ENCODE measurements around the gene GRM3.

Gene GRM3

DNA sequence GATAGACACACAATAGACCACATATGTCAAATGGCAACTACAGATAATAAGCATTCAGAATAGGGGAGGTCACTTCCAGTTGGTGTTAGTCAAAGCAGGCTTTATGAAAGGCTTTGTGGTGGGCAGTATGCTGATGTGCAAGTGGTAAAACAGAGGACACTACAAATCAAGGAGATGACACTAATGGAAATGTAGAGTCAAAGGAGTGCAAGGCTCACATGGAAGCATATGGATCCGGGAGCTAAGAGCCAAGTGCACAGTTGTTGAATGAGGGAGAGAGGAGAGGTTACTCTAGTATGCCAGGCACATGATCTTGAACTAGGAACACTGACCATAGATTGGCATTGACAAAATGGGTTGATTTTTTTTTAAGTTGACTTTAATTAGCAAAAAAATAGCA lies 62.7 kb downstream of the GRM3 start:
- DNase-seq (ENCODE audit: low read depth), result no peak

DNA sequence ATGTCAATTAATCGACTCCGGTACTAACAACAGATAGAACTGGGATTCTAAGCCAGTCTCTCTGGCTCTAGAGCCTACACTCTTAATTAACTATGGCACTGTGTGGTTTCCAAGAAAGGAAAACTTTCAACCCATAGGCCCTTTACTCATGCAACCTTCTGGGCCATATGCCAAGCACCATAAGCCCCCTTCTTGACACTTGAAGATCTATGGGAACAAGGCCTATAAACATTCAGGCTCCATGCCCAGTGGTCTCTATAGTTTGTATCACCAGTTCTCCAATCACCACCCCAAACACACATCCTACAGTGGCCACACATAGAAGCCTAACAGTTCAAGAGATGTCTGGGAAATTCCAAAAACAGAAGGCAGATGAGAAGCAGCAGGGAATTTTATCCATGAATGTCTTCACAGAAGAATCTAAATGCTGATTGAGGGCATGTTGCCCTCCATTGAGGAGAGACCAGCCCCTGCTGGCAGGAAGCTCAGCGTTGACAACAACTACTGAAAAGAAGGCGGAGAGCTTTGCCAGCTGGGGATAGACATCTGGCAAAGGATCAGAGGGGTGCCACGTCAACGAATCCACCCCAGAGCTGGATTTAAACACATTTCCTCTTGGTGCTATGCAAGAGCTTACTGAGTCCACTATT lies 64.4 kb downstream of the GRM3 start:
- no peak for DNase-seq (ENCODE audit: low read depth)

DNA sequence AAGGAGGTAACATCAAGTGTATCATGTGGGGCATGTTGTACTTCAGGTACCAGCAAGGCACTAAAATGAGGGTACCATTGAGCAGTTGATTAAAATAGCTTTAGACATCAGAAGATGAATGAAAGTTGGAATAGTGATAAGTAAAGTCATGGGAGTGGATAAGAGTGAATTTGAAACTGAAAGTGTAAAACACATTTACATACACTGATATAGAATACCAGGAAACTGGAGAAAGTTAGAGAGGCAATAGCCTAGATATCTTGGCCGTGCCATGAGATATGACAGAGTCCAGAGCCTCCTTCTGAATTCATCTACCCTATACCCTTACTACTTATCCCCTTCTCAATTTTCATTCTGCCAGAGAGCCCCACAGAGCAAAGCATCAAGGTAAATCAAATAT lies 76.6 kb downstream of the GRM3 start:
- DNase-seq (ENCODE audit: low read depth), result no peak

DNA sequence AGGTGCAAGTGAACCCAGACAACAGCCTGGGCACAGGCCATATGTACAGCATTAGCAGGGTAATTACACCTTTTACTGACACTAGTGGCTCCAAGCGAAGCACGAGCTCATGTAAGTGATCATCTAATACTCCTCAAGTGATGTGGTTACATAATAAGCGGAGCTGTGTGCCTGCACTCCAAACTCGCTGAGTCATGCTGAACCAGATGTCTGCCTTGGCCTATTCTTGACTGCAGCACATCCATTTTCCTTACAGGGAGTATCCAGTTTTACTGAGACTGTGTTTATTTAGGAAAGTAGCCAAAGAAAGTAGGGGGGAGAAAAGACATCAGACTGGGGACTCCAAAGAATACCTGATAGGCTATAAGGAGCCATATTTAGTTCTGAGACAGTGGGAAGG lies 90.1 kb downstream of the GRM3 start:
- no peak for DNase-seq (ENCODE audit: low read depth)

DNA sequence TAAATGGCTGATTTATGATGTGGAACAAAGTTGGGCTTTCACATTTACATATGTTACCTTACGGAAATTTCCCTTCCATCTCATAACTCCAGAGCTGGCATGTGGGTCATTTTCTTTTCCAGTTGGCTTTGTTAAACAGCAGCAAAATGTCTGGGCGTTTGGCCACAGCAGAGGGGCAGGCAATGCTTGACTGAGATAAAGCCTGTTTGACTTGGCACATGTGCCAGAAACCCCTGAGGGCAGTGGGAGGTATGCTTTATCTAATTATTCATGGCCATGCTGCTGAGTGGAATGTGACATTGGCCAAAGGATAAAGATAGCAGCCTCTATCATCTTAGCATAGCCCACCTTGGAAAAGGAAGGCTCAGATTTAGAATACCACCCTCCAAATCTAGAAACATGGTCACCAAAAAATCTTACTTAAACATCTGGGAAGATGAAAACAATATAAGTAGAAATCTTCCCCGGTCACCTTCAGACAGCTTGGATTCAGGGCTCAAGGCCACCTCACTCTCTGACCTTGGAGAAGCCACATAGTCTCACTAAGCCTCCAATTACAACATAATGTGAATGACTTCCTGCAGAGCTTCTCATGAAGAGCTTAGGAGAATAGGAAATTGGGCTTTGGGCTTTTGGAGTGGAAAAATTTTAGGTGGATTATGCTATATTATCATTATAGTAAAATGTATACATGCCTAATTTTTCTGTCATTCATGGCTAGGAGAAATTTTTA lies 101.5 kb downstream of the GRM3 start:
- DNase-seq (ENCODE audit: low read depth), result no peak

DNA sequence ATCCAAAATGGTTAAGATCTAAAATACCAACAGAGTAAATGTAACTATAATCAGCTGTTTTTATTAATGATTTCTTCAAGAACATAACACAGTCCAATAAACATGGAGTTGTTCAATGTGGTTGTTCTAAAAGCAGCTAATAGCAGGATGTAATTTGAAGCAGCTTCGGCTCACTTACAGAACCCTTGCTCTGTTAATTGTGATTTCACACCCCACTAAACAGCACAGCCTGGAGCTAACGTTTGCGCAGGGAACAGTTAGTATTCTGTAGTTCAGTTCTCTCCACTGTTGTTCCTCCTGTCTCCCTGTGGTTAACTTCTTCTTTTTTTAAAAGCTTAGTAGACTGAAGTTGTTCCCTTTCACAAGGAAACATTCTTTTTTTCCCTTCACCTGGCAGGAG lies 104.0 kb downstream of the GRM3 start:
- no peak for DNase-seq (ENCODE audit: low read depth)

DNA sequence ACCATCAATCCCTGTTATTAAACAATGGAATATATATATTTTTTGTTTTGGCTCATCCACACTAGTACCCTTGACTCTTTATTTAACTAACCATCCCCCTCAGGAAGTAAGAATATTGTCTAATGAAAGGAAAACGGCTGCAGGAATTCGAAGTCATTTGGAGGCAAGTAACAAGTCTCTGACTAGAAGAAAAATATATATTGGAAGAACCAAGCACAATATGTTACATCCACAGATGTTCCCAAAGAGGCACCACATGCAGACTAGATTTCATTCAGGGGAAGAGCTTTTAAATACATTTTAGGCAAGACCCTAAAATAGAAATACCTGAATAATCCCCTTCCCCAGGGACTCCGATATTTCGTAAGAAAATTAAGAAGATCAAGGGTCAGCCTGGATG lies 104.5 kb downstream of the GRM3 start:
- no peak for DNase-seq (ENCODE audit: low read depth)

DNA sequence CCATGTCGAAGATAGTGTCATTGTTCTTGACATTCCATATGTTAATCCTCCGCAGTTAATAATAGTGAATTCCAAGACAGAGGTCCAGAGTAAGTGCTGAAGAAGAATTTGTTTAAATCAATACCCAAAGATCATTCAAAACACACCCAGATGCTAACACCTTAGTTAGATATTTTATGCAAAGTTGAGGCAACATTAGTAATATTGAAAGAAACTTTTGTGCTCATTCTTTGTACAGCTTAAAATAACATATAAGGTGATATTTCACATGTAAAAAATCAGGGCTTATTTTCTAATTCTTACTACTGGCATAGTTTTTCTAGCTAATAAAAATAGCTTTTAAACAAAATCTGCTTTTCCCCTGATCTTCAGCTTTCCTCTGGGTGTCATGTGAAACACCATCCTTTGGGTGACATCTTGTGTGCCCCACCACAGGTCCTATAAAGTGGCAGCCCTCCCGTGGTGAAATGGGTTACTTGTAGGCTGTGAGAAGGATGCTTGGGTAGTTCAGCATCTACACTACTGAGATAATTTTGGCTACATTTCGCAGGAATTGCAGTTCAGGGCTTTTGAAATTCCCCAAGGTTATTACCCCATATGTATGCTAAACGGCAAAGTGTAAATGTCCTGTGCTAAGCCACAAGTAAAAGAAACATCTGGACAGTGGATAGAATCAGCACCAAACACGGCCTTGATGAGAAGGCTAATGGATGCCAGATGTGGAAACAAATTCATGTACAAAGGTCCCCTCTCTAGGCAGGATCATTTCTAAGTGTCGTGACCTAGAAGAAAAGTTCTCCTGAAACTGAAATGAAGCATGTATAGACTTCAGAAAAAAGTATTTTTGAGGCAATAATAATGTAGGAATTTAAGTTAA lies 105.4 kb downstream of the GRM3 start:
- DNase-seq (ENCODE audit: low read depth), result no peak

DNA sequence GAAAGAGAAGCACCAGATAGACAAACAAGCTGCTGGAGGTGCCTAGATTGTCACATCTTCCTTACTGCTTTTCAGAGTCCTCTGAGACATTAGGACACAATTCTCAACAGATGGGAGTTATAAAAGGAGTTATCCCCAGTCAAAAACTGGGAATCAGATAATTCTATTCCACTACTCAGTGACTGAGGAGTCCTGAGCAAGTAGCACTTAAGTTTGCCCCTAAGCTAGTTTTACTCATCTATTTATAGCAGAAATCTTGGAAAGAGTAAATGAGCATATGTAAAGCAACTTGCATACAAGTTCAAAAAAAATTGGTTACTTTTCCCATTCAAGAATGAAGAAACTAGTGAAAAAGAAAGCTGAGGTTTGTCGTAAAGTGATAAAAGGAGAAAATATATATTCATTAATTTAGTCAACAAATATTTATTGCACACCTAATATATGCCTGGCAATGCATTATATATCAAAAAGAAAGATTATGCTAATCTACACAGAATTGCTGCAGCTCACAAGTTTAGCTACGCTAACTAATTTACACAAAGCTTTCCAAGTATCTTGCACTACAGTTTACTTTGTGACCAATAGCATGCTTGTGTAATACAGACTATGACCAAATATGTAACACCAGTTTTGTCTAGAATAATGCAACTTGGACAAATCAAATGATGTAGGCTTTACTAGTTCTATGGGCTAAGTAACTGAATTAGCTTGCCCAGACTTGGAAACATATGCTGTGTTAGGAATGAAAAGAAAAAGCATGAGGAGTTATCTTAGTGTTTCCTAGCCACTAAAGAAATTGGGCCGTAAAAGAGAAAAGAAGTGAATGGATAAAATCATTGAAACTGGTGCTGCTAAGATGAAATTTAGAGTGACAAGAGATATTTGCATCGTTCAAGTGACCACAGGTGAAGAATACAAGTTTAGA lies 106.3 kb downstream of the GRM3 start:
- DNase-seq (ENCODE audit: low read depth), result no peak

DNA sequence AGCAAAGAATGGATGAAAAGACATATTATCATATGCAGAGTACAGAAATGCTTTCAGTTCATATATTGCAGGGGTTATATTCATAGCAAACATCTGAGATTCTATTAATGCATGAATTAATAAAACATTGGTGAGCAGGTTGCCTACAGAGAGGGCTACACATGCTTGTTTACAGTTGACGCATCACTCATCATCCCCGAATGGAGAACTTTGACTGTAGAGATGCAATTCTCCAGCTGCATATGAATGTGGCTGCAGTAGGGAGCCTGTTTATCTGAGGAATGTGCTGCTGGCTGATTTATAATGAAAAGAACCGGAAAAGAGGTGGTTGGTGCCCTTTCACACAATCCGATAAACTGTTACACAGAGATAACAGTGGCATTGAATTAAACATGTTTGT lies 116.5 kb downstream of the GRM3 start:
- DNase-seq (ENCODE audit: low read depth), result no peak

DNA sequence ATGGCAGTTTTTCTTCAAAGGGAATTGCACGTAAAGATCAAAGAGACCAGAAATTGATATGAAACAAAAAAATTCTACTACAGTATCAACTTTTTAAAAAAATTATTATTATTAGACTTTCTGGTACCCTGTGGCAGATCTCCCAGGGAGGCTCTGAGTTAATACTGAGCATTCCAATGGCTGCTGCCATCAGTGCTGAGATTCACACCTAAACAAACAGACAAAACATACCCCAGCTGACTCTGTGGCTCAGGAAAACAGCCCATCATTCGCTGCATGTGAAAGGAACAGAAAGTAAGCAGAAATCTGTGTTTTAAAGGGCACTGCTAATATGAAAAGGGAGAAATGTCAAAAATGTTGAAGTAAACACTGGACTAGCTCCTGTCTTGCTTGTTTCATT lies 118.4 kb downstream of the GRM3 start:
- no peak for DNase-seq (ENCODE audit: low read depth)

DNA sequence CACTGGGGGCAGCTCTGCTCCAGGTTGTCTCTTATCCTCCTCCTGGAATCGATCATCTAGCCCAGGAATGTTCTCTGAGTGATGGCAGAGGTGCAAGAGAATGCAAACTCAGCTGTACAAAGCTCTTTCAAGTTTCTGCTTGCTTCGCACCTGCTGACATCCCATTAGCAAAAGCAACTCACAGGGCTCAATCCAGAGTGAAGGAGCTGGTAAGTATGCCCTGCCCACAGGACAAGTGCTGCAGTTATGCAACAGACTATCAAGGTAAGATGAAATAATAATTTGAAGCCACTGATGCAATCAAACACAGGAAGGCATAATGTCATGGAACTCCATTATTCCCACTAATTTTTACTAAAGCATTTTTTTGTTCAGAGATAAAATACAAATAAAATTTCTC lies 122.2 kb downstream of the GRM3 start:
- DNase-seq (ENCODE audit: low read depth), result no peak

DNA sequence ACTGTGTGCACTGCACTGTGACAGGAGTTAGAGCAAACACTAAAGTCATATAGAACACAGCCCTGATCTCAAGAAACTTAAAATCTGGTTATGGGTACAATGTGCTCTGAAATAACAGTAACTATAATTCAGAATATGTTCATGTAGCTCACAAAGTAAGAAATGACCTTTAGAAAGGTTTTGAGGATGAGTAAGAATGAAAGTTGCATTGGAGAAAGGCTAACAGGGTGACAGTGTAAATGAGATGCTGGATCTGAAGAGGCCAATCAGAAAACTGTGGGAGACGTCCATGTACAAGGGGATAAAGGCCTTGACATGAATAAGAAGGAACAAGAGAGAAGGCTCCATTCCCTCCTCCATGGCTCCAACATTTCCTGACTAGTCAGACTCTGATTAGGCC lies 124.7 kb downstream of the GRM3 start:
- DNase-seq (ENCODE audit: low read depth), result no peak

DNA sequence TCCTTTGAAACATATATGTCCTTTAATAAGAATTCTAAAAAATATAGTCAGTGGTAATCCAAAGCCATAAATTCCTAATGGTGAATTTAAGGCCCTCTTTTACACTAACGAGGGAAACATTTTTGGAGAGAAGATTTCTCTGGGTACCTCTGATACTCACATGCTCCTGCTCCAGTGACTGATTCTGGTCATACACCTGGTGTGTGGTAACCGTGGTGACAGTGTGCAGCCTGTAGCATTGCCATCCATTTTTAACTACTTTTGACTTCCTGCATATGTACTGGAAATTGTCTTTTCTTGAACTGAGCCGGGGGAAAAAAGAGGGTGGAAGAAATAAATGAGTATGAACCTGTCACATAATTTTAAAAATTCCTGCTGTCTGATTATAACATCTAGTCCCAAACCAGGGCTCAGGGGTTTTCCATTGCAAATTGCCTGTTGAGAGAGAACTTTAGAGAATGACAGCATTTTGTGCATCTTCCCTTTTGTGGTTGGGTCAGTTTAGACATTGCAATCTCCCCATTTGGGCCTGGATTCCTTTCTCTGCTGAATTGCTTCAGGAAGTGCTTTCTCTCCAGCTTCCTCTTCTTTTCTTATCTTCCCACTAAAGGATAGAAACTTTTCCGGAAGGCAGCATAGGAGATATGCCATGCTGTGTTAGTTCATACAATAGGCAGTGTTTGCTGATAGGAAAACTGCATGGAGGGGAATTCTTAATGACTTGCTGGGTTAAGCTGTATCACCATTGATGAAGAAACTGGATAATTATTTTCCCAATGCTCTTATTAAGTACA lies 125.5 kb downstream of the GRM3 start:
- DNase-seq (ENCODE audit: low read depth), result no peak

DNA sequence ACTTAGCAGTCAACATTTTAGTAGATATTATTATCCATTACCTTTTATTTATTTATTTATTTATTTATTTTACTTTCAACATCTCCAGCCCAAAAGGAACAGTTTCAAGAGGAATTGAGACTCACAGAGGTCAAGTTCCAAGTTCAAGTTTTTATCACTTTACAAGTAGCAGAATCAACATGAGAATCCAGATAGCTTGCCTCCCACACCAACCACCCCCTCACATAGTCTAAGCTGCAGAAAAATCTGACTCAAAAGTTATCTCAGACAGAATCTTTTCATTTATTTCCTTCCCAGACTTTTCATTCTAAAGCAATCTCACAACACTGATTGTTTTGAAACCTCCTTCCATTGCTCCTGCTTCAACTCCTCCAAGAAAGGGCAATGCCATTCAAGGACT lies 129.6 kb downstream of the GRM3 start:
- DNase-seq (ENCODE audit: low read depth), result no peak

DNA sequence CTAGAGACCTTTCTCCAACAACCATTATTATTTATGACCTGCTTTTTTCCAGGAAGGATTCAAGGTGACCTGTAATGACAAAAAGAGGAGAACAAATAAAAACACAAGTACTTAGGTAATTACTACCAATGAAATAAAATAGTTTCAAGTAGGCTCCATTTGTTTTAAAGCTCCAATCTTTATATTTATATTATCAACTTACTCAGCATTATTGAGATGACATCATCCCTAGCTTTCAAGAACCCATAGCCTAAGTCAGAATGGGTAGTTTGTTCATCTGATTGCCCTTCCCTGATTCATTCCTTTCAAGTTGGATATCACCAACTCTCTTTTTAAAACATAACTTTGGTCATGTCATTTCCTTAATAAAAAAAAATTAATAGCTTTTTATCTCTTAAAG lies 131.5 kb downstream of the GRM3 start:
- no peak for DNase-seq (ENCODE audit: low read depth)

DNA sequence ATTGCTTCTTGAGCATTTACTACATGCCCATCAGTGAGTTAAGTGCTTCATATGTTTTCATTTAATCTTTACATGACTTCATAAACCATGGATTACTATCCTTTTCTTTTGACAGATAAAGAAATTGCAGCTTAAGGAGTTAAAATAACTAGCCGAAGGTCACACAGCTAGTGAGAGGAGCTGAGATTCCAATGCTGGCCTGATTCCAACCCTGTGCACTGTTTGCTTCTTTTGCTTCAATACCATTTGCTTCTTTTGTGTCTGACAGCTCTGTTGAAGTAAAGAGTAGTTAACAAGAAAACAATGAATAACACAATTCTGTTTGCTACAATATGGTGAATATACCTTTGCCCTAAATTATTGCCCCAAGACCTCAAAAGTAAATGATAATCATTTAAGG lies 132.4 kb downstream of the GRM3 start:
- DNase-seq (ENCODE audit: low read depth), result no peak

DNA sequence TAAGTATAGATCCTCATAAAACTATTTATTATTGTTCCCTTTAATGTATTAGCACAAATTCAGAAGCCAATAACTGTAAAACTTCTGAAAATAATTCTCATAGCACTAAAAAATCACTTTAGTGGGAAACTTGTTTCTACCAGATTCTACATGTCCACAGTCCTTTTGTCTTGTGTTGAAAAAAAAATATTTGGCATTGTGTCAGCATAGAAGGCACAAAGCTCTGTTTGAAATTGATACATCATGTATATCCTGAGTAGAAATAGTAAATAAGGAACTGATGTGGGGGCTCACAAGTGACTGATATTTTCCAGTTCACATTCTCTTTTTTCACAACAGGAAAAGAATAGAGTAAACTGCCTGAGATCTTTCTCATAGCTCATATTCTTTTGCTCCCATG lies 134.6 kb downstream of the GRM3 start:
- no peak for DNase-seq (ENCODE audit: low read depth)

DNA sequence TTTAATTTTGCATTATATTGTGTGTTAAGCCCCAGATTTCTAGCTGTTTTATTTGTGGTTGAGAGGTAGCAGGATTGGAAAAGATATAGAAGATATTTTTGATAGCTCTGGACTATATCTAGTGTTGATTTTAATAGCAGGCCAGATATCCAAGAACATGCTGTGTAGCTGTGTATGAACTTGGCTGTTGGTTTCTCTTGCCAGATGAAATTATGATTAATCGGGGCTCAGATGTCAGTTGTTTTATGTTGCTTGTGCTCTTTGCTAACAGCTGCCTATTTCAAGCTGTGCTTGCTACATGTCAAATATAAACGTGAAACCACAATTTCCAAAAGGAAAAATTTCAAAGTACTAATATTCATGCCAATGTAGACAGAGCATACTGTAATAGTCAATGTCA lies 141.1 kb downstream of the GRM3 start:
- no peak for DNase-seq (ENCODE audit: low read depth)

DNA sequence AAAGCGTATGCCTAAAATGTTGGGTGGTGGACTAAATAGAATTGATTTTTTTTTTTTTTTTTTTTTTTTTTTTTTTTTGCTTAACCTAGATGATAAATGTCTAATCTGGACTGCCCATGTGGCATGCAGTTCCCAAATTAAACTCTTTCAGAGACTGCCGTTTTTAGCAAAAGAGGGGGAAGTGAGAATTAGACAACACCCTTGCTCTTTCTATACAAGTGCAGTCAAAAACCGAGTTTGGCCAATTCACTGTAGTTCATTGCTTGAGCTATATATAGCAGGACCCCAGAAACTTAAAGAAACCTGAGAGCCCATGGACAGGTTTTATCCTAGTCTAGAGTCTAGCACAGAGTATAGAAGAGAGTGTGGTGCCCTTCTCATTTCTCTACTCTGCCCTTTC lies 141.9 kb downstream of the GRM3 start:
- no peak for DNase-seq (ENCODE audit: low read depth)

DNA sequence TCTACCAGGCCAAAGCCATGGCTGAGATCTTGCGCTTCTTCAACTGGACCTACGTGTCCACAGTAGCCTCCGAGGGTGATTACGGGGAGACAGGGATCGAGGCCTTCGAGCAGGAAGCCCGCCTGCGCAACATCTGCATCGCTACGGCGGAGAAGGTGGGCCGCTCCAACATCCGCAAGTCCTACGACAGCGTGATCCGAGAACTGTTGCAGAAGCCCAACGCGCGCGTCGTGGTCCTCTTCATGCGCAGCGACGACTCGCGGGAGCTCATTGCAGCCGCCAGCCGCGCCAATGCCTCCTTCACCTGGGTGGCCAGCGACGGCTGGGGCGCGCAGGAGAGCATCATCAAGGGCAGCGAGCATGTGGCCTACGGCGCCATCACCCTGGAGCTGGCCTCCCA lies 142.7 kb downstream of the GRM3 start:
- no peak for DNase-seq (ENCODE audit: low read depth)

Data from stimulated activated CD8-positive, alpha-beta memory T cell treated with anti-CD3 and anti-CD28 coated beads, Interleukin-12 subunit alpha, Interleukin-12 subunit beta, amount 100 ng/mL, for 1 hour (primary cell).